Activated T-cell treated with anti-CD3 and anti-CD28 coated beads, Interleukin-2, amount 50 U/mL, for 72 hours (primary cell): ENCODE data around the gene PA2G4. TPM values are rescaled to one million over a fixed set of nuclear protein-coding genes. Genes with fewer than 3 reads are reported as not detected.

Source experiments
- ATAC-seq, 2 donors: fragments of 150-1000 bp; cut with Tn5 transposase; replicated peaks in 1 of 2; 2 replicates each; pipeline ENCODE4 v1.10.0; 2021; ENCODE audit warnings: moderate library complexity in 2 of 2, mild to moderate bottlenecking in 1 of 2
- DNase-seq, 2 donors: peaks; one replicate each; pipeline ENCODE4 v3.0.0; 2021 to 2022; ENCODE audit warnings: mixed read lengths in 1 of 2
- H3K27ac Mint-ChIP-seq: one replicate; pipeline ENCODE4 v1.8.0; 2022; ENCODE audit warnings: mild to moderate bottlenecking, moderate library complexity, mixed read lengths
- H3K27me3 Mint-ChIP-seq: one replicate; pipeline ENCODE4 v1.8.0; 2022; ENCODE audit warnings: low read depth, mixed read lengths
- H3K36me3 Mint-ChIP-seq, 2 donors: one replicate each; pipeline ENCODE4 v1.8.0; 2022; ENCODE audit warnings: mixed read lengths in 2 of 2, mild to moderate bottlenecking in 1 of 2; ENCODE audit not compliant: insufficient read depth in 2 of 2
- H3K4me1 Mint-ChIP-seq: one replicate; pipeline ENCODE4 v1.8.0; 2022; ENCODE audit warnings: low read depth, mixed read lengths
- H3K4me3 Mint-ChIP-seq, 2 donors: one replicate each; pipeline ENCODE4 v1.8.0; 2022; ENCODE audit warnings: mild to moderate bottlenecking in 2 of 2, mixed read lengths in 2 of 2, moderate library complexity in 2 of 2
- H3K9me3 Mint-ChIP-seq, 2 donors: one replicate each; pipeline ENCODE4 v1.8.0; 2022; ENCODE audit warnings: mixed read lengths in 2 of 2
- total RNA-seq, 2 donors: library from RNA; stranded (reverse); gene quantifications; one replicate each; pipeline ENCODE4 v1.2.3, GENCODE V29; 2022

The PA2G4 gene
- total RNA-seq, 2 donors from 2014 or later, result 226 to 265 TPM

DNA sequence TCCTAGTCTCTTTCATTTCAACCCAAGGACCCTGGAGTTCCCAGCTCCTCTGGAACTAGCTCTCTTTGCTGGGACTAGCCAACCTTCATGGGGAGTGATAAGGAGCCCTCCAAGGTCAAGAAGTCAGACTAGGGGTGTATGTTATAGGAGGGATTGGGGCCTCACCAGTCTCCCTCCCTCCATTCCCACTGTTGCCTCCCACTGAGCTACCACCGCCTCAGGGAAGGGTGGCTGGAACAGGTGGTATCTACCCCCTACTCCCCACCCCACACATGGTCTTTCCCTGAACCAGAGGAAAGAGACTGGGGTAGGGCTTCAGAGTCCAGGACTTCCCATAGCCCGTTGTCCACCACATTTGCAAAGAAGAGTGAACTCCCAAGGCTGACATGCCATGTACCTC lies 22.0 kb upstream of the PA2G4 start:
- peaks cover 19% of the 10 kb centered on the region for H3K27me3 Mint-ChIP-seq
- no peak overlapping the region for H3K27ac Mint-ChIP-seq
- DNase-seq (no peak), ATAC-seq (no peak)
- H3K4me3 Mint-ChIP-seq, result no peak overlapping the region
- no peaks in the 10 kb centered on the region for H3K36me3 Mint-ChIP-seq
- H3K4me1 Mint-ChIP-seq, result peaks cover 4% of the 10 kb centered on the region
- H3K9me3 Mint-ChIP-seq, result no peaks in the 10 kb centered on the region

DNA sequence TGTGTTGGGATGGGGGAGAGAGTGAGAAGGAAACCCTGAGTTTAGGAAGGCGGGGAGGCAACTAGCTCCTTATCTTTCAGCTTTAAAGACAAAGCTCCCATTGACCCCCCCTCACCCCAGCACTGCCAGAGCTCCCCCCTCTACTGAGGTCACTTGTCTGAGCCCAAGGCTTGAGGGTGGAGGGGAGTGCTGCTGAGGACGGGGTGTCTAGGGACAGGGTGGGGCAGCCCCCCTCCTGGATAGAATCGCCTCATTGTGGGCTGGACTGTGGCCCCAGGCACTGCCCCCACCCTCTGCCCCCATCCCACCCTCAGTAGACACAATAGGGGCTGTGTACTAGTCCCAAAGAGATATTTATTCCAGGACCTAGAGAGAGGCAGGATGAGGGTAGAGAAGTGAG lies 21.4 kb upstream of the PA2G4 start:
- Mint-ChIP-seq H3K4me3 (no peak overlapping the region), H3K27me3 (peaks cover 19% of the 10 kb centered on the region), H3K9me3 (no peaks in the 10 kb centered on the region), H3K36me3 (no peaks in the 10 kb centered on the region), H3K4me1 (peaks cover 4% of the 10 kb centered on the region), H3K27ac (no peak overlapping the region)
- ATAC-seq (no peak), DNase-seq (no peak)

DNA sequence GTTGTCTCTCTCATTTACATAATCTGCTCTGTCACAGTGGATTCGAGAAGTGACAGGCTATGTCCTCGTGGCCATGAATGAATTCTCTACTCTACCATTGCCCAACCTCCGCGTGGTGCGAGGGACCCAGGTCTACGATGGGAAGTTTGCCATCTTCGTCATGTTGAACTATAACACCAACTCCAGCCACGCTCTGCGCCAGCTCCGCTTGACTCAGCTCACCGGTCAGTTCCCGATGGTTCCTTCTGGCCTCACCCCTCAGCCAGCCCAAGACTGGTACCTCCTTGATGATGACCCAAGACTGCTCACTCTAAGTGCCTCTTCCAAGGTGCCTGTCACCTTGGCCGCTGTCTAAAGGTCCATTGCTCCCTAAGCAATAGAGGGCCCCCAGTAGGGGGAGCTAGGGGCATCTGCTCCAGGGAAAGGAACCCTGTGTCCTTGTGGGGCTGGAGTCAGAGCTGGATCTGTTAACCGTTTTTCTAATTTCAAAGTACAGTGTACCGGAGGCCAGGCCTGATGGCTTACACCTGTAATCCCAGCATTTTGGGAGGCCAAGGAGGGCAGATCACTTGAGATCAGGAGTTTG lies 19.3 kb upstream of the PA2G4 start:
- Mint-ChIP-seq H3K4me3 (no peak overlapping the region), H3K9me3 (no peaks in the 10 kb centered on the region), H3K36me3 (no peaks in the 10 kb centered on the region), H3K27me3 (peaks cover 19% of the 10 kb centered on the region), H3K27ac (no peak overlapping the region), H3K4me1 (peaks cover 4% of the 10 kb centered on the region)
- DNase-seq (peak; percentile 48 to 59), ATAC-seq (peak; percentile 46 to 62)

DNA sequence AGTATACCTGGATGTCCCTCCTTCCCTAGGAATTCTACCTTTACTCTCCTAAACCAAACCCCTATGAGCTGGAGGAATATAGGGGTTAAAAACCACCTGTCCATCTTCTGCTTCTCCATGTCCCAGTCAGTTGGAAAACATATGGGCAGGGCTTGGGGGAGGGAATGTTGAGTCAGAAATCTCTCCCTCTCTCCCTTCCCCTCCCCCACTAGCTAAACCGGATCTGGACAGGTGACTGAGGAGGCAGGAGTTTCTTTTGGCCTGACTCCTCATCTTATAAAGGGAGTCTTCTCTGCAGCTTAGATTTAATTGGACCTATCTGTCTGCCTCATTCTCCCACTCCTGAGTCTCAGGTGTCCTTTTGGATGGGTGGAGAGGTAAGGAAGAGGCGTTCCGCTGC lies 18.3 kb upstream of the PA2G4 start:
- H3K36me3 Mint-ChIP-seq, result no peaks in the 10 kb centered on the region
- H3K9me3 Mint-ChIP-seq, result no peaks in the 10 kb centered on the region
- H3K4me1 Mint-ChIP-seq, result no peaks in the 10 kb centered on the region
- ATAC-seq, result no peak
- H3K27ac Mint-ChIP-seq, result no peak overlapping the region
- DNase-seq, result no peak
- H3K4me3 Mint-ChIP-seq, result no peak overlapping the region
- peaks cover 17% of the 10 kb centered on the region for H3K27me3 Mint-ChIP-seq

DNA sequence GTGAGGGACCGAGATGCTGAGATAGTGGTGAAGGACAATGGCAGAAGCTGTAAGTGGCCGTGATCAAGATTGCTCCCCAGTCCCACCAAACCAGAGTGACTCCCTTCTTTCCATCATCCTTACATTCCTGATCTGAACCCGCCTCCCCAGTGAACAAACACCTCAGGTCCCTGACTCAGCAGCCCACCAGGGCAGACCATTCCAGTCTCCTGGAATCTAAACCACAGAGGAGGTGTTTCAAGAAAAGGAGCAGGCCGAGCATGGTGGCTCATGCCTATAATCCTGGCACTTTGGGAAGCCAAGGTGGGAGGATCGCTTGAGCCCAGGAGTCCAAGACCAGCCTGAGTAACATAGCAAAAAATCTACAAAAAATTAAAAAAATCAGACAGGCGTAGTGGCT lies 17.8 kb upstream of the PA2G4 start:
- no peak overlapping the region for H3K4me3 Mint-ChIP-seq
- no peak for DNase-seq
- H3K4me1 Mint-ChIP-seq, result no peaks in the 10 kb centered on the region
- H3K9me3 Mint-ChIP-seq, result no peaks in the 10 kb centered on the region
- H3K36me3 Mint-ChIP-seq, result no peaks in the 10 kb centered on the region
- no peak for ATAC-seq
- H3K27me3 Mint-ChIP-seq, result peaks cover 12% of the 10 kb centered on the region
- no peak overlapping the region for H3K27ac Mint-ChIP-seq

DNA sequence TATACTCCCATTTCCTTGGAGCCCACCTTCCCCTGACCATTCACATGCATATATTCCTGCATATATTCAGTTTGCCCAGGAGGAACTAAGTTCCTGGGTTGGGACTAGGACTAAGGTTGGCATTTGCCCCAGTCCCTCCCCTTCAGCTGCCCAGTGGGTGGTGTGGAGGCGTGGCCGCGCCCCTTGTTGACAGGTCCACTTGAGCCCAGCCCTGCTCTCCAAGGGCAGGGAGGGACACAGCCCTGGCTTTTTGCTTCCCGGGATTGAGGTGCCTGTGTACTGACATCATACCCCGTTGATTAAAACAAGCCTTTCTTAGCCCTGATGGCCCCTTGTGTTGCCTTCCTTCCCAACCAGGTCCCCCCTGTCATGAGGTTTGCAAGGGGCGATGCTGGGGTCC lies 17.1 kb upstream of the PA2G4 start:
- Mint-ChIP-seq H3K4me3 (no peak overlapping the region), H3K9me3 (no peaks in the 10 kb centered on the region), H3K27ac (no peak overlapping the region), H3K36me3 (no peaks in the 10 kb centered on the region), H3K27me3 (peaks cover 7% of the 10 kb centered on the region), H3K4me1 (no peaks in the 10 kb centered on the region)
- ATAC-seq (no peak), DNase-seq (no peak)

DNA sequence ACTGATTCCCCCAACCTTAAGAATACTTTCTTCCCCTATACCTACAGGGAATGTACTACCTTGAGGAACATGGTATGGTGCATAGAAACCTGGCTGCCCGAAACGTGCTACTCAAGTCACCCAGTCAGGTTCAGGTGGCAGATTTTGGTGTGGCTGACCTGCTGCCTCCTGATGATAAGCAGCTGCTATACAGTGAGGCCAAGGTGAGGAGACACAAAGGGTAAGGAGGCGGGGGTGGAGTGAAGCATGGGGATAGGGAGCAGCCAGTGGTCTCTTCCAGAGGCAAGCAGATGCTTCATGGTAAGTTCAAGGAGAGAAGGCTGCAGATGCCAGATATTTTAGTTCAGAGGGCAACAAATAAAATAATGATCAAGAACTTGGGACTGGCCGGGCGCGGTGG lies 6.6 kb upstream of the PA2G4 start:
- ATAC-seq (no peak), DNase-seq (no peak)
- Mint-ChIP-seq H3K9me3 (no peaks in the 10 kb centered on the region), H3K4me1 (peaks cover 19% of the 10 kb centered on the region), H3K27ac (no peak overlapping the region), H3K36me3 (no peaks in the 10 kb centered on the region), H3K4me3 (no peak overlapping the region), H3K27me3 (no peaks in the 10 kb centered on the region)

DNA sequence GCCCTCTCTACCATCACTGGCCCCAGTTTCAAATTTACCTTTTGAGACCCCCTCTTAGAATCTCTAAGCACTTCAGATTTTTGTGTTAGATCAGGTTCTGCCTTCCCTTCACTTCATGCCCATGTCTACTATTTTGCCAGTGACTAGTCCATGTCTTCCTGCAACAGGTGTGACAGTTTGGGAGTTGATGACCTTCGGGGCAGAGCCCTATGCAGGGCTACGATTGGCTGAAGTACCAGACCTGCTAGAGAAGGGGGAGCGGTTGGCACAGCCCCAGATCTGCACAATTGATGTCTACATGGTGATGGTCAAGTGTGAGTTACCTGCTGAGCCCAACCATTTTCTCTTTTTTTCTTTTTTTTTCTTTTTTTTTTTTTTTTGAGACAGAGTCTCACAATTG lies 5.8 kb upstream of the PA2G4 start:
- Mint-ChIP-seq H3K27me3 (no peaks in the 10 kb centered on the region), H3K36me3 (no peaks in the 10 kb centered on the region), H3K4me1 (peaks cover 28% of the 10 kb centered on the region), H3K27ac (no peak overlapping the region), H3K9me3 (no peaks in the 10 kb centered on the region), H3K4me3 (no peak overlapping the region)
- ATAC-seq (no peak), DNase-seq (no peak)

DNA sequence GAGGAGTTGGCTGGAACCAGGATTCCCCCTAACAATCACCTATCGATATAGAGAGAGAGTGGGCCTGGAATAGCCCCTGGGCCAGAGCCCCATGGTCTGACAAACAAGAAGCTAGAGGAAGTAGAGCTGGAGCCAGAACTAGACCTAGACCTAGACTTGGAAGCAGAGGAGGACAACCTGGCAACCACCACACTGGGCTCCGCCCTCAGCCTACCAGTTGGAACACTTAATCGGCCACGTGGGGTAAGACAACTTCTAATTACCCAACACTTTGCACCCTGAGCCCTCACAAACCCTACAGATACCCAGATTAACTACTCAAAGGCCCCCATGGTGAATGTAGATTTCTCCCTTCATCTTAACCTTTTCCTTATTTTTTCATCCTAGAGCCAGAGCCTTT lies 4.6 kb upstream of the PA2G4 start:
- Mint-ChIP-seq H3K4me3 (no peak overlapping the region), H3K9me3 (no peaks in the 10 kb centered on the region), H3K27ac (no peak overlapping the region), H3K36me3 (peaks cover 4% of the 10 kb centered on the region in 2 donors), H3K4me1 (peaks cover 28% of the 10 kb centered on the region), H3K27me3 (no peaks in the 10 kb centered on the region)
- no peak for DNase-seq
- ATAC-seq, result no peak

DNA sequence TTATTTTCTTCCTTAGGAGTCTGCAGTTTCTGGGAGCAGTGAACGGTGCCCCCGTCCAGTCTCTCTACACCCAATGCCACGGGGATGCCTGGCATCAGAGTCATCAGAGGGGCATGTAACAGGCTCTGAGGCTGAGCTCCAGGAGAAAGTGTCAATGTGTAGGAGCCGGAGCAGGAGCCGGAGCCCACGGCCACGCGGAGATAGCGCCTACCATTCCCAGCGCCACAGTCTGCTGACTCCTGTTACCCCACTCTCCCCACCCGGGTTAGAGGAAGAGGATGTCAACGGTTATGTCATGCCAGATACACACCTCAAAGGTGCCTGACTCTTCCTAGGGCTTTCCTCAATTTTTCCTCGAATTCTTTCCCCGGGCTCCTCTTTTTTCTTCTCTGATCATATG lies 3.3 kb upstream of the PA2G4 start:
- peak overlapping the region; percentile 39 for H3K27ac Mint-ChIP-seq
- peaks cover 36% of the 10 kb centered on the region for H3K4me1 Mint-ChIP-seq
- H3K36me3 Mint-ChIP-seq, result peaks cover 7 to 9% of the 10 kb centered on the region in 2 donors
- H3K27me3 Mint-ChIP-seq, result no peaks in the 10 kb centered on the region
- H3K4me3 Mint-ChIP-seq, result no peak overlapping the region
- DNase-seq, result no peak
- ATAC-seq, result no peak
- H3K9me3 Mint-ChIP-seq, result no peaks in the 10 kb centered on the region

DNA sequence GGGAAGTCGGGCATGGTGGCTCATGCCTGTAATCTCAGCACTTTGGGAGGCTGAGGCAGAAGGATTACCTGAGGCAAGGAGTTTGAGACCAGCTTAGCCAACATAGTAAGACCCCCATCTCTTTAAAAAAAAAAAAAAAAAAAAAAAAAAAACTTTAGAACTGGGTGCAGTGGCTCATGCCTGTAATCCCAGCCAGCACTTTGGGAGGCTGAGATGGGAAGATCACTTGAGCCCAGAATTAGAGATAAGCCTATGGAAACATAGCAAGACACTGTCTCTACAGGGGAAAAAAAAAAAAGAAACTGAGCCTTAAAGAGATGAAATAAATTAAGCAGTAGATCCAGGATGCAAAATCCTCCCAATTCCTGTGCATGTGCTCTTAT lies 1.7 kb upstream of the PA2G4 start:
- DNase-seq, result no peak
- H3K27ac Mint-ChIP-seq, result peak overlapping the region; percentile 98
- peak overlapping the region; percentile 94 to 97 for H3K4me3 Mint-ChIP-seq
- H3K36me3 Mint-ChIP-seq, result peaks cover 11 to 13% of the 10 kb centered on the region in 2 donors
- H3K9me3 Mint-ChIP-seq, result no peaks in the 10 kb centered on the region
- no peak for ATAC-seq
- H3K27me3 Mint-ChIP-seq, result no peaks in the 10 kb centered on the region
- peaks cover 49% of the 10 kb centered on the region for H3K4me1 Mint-ChIP-seq

DNA sequence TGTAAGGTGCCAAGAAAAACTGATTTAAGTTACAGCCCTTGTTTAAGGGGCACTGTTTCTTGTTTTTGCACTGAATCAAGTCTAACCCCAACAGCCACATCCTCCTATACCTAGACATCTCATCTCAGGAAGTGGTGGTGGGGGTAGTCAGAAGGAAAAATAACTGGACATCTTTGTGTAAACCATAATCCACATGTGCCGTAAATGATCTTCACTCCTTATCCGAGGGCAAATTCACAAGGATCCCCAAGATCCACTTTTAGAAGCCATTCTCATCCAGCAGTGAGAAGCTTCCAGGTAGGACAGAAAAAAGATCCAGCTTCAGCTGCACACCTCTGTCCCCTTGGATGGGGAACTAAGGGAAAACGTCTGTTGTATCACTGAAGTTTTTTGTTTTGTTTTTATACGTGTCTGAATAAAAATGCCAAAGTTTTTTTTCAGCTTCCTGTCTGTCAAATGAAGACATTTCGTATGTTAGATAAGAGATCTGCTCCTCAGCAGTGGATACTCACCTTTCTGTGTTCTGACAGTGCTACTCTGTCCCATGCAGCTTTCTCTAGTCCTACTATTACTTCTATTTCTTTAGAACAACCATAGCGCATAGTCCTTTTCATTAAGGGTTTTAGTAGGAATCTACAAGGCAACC lies 1.2 kb upstream of the PA2G4 start:
- Mint-ChIP-seq H3K9me3 (no peaks in the 10 kb centered on the region), H3K4me3 (peak overlapping the region; percentile 94 to 97), H3K4me1 (peaks cover 49% of the 10 kb centered on the region), H3K27ac (peak overlapping the region; percentile 98), H3K36me3 (peaks cover 11 to 13% of the 10 kb centered on the region in 2 donors), H3K27me3 (no peaks in the 10 kb centered on the region)
- DNase-seq, result no peak
- peak in 1 of 2 donors; percentile 21 for ATAC-seq

DNA sequence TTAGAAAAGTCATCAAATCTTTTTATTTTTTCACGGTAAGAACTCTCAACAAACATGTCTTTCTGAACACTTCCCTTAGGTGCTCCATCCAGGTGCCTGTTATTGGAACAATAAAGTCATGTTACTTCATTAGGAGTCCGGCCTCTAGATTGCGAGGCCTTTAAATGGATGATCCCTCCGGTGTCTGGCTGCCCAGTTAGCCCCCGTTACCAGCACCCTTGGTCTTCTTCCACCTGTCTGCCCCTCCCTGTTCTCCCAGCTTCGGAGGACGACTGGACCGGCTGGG lies 593 bp upstream of the PA2G4 start:
- ATAC-seq (no peak), DNase-seq (no peak)
- Mint-ChIP-seq H3K9me3 (no peaks in the 10 kb centered on the region), H3K27ac (peak overlapping the region; percentile 98), H3K4me1 (peaks cover 49% of the 10 kb centered on the region), H3K27me3 (no peaks in the 10 kb centered on the region), H3K36me3 (peaks cover 13% of the 10 kb centered on the region in 2 donors), H3K4me3 (peak overlapping the region; percentile 94 to 97)
